ENCODE results near the gene TPST2. TPM values are rescaled to one million over a fixed set of nuclear protein-coding genes. Genes with fewer than 3 reads are reported as not detected.
A peak's percentile ranks its signal among the peaks of the same experiment; 100 is the strongest.

The TPST2 gene
- total RNA-seq, 2 experiments from 2014 or later, result 30.7 to 33.6 TPM

- ATAC-seq (no peak), DNase-seq (no peak)
- Mint-ChIP-seq H3K4me1 (ENCODE audit: low read depth) (peaks cover 74% of the 10 kb centered on the region), H3K9me3 (no peaks in the 10 kb centered on the region), H3K27me3 (no peaks in the 10 kb centered on the region), H3K4me3 (no peak overlapping the region), H3K36me3 (ENCODE audit: low read depth) (peaks cover 18% of the 10 kb centered on the region), H3K27ac (peak overlapping the region; percentile 47)
- intact Hi-C loops (cut with micrococcal nuclease), result no loop called here
- CTCF ChIA-PET, result no interaction called here
- POLR2A ChIA-PET, result no interaction called here
- no peak for TF ChIP-seq CTCF (IDR thresholded peaks at IDR 0.05)
Measured at GRCh38 chr22:26570115-26570514, 19.8 kb downstream of the TPST2 start.

GRCh38 chr22:26568207-26568706, 21.7 kb downstream of the TPST2 start:
- Mint-ChIP-seq H3K36me3 (ENCODE audit: low read depth) (peaks cover 15% of the 10 kb centered on the region), H3K4me3 (no peak overlapping the region), H3K9me3 (no peaks in the 10 kb centered on the region), H3K27ac (peak overlapping the region; percentile 8), H3K27me3 (no peaks in the 10 kb centered on the region), H3K4me1 (ENCODE audit: low read depth) (peaks cover 68% of the 10 kb centered on the region)
- peak; percentile 27 for DNase-seq
- POLR2A ChIA-PET, result no interaction called here
- no peak for ATAC-seq
- intact Hi-C loops (cut with micrococcal nuclease), result no loop called here
- no peak for TF ChIP-seq CTCF (IDR thresholded peaks at IDR 0.05)
- CTCF ChIA-PET, result no interaction called here

GRCh38 chr22:26567610-26568009, 22.3 kb downstream of the TPST2 start:
- peaks cover 9% of the 10 kb centered on the region for H3K36me3 Mint-ChIP-seq (ENCODE audit: low read depth)
- H3K4me3 Mint-ChIP-seq, result no peak overlapping the region
- DNase-seq, result no peak
- no peak for TF ChIP-seq CTCF (IDR thresholded peaks at IDR 0.05)
- no peaks in the 10 kb centered on the region for H3K9me3 Mint-ChIP-seq
- ChIA-PET CTCF (no interaction called here), POLR2A (interaction anchor here (0.7 kb wide), 1 partner anchor 14 kb away, joined by 3 read pairs; no protein-coding TSS in a partner anchor)
- intact Hi-C loops (cut with micrococcal nuclease), result no loop called here
- H3K27me3 Mint-ChIP-seq, result no peaks in the 10 kb centered on the region
- no peak for ATAC-seq
- peaks cover 62% of the 10 kb centered on the region for H3K4me1 Mint-ChIP-seq (ENCODE audit: low read depth)
- H3K27ac Mint-ChIP-seq, result peak overlapping the region; percentile 8

- H3K36me3 Mint-ChIP-seq (ENCODE audit: low read depth), result peaks cover 9% of the 10 kb centered on the region
- ChIA-PET POLR2A (interaction anchor here (1.2 kb wide), 1 partner anchor 26 kb away, joined by 3 read pairs; no protein-coding TSS in a partner anchor), CTCF (no interaction called here)
Measured at GRCh38 chr22:26566994-26567393, 22.9 kb downstream of the TPST2 start.

More at GRCh38 chr22:26566994-26567393, 22.9 kb downstream of the TPST2 start:
- Mint-ChIP-seq H3K9me3 (no peaks in the 10 kb centered on the region), H3K27ac (no peak overlapping the region), H3K4me1 (ENCODE audit: low read depth) (peaks cover 60% of the 10 kb centered on the region), H3K27me3 (no peaks in the 10 kb centered on the region), H3K4me3 (no peak overlapping the region)
- no peak for TF ChIP-seq CTCF (IDR thresholded peaks at IDR 0.05)
- ATAC-seq (no peak), DNase-seq (no peak)
- intact Hi-C loops (cut with micrococcal nuclease), result no loop called here
